ENCODE data around the gene RNF152.

RNF152 gene, protein sequence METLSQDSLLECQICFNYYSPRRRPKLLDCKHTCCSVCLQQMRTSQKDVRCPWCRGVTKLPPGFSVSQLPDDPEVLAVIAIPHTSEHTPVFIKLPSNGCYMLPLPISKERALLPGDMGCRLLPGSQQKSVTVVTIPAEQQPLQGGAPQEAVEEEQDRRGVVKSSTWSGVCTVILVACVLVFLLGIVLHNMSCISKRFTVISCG

DNA sequence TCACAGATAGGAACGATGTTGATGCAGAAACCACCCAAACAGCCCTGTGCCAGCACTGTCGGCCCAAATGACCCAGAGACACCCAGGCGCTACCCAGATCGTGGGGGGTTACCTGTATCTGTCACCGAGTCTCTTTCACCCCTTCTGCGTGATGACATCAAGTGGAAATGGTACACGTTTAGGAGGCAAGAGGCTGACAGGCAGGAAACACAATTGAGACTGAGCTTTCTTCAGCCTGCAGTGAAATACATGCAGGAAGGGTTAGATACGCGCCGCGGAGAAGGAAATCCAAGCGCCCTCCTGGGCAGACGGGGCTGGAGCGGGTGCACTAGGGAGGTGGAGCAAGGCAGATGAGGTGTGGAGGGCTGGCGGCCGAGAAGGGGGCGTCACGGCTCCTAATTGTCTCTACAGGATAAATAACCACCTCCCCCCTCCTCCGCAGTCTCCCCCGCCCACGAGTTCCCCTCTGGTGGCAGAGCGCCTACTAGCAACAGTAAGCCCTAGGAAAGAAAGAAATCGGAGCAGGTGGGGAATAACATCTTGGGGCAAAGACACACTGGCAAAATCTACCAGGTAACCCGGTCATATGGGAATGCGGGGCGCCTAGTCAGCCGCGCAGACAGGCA lies at the start of gene RNF152:
Gene RNF152, minus strand, starts transcription at position 325 of the 626 bp plus-strand sequence. CDS start 76,544 bp downstream, outside the sequence.
- no peak for DNase-seq

DNA sequence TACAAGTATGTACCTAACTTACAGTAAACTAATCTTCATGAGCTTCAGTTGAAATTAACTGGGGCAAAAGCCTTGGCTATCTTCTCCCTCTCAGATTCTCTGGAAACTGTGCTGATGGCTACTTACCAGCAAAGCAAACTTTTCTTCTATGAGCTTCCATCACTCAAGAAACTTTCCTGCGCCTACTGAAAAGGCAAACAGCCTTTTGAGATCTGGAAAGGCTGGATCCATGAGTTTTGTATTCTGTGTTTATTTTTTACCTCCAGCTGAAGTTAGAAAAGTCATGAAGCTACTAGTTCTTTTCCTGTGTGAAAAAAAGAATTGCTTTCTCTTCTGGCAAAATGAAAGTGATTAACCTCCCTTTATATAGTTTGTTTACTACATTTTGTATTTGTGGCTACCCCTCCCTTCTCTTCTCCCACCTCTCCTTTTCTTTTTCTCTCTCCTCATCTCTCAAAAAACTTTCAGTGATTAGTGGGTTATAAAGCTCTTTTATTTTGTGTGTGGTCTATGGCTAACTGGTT lies 49.2 kb upstream of the RNF152 start:
- DNase-seq = no peak

DNA sequence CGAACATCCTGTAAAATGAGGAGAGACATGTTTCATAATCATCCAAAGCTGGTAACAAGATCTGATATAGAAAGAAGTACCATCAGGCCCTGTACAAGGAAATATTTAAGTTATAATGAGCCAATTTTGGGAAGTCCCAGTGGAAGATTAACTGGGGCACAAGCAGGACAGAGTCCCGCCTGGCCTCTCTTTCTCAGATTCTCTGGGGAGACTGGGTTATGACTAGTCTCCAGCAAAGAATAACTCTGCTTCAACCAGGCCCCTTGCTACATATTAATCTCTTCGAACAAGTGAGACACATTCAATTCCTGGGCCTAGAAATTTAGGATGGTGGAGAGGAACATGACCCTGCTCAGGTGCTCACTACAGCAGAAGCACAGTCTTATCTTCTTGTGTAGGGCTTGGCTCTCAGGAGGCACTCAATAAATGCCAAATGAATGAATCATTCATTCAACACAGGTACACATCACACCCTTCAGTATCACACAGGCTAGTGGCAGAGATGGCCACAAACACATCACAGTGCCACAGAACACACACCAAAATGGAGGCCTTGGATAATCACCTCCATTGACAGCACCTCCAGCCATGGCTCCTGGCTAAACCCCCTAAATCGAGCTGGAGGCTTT lies 46.4 kb upstream of the RNF152 start:
- no peak for DNase-seq

- no peak for DNase-seq
Measured at GRCh38 chr18:61935362-61935761, 42.6 kb upstream of the RNF152 start.

DNA sequence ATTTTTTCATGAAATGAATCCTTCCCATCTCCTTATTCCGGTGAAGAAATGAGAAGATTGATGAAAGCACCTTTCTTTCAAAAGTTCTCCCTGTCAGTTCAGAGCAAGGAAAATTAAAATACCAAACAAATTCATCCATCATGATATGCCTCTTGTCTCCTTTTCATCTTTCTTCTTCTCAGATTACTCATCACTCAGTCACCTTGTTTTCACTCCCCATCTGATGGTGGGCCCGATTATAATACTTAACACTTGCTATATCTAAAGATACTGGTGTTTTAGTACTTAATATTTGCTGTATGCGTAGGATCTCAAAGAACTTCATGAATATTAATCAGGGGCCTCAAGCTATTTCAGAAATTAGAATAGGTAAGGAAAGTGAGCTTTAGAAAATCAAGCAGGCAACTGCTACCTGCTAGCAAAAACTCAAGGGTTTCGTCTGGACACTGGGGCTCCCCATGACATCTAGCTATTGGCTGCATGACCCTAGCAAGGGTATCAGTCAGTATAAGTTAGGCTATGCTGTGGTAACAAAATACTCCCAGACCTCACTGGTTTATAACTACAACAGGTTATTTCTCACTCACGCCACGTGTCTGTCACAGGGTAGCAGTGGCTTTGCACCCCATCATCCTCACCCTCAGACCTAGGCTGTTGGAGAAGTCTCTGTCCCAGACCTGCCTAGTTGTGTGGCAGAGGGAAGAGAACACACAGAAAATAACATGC lies 39.0 kb upstream of the RNF152 start:
- DNase-seq = no peak

DNA sequence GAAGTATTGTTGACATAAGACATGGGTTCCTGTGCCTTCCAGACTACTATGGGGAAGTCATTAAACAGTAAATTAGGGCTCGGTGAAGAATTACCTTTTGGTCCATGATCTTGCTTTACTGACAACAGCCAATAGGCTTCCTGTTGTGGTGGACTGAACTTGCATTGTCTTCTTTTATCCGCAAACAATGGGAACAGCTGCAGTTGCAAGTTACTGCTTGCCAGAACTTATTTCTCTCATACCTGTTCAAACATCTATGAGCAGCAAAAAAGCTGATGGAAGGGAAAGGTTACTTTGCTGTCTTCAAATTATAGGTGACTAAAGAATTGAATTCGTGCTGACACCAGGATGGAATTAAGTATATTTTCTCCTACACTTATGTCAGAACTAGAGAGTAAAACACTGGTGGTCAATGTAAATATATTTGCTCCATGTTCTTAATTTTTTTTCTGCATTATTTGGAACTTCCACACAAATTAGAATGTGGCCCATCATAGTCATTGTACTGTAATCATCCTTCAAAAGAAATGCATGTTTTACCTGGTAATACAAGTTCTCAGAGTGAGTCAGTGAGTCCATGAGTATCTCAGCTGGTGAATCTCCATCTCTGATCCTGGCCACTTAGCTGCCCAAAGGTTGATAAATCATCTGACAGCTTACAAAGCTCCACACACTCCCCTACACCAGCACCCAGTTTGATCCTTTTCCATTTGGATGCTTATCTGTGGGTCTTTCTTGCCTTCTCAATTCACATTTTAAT lies 37.3 kb upstream of the RNF152 start:
- no peak for DNase-seq

DNA sequence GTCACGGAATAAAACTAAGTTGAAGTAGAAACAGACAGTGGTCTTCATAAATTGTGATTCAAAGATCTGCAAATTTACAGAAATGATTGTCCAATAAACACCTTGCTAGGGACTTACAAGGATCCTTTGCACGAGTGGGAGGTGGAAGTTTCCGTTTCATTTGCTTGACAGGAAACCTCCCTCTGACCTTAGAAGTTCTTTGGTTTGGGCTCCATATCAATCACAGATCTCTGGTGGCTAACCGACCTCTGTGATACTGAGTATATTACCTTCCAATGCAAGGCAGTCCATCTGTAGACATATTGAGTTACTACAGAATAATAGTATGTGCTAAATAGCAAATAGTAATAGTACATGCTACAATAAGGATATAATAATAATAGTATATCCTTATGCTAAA lies 33.7 kb upstream of the RNF152 start:
- no peak for DNase-seq

GRCh38 chr18:61924550-61924949 lies 31.7 kb upstream of the RNF152 start:
- DNase-seq = no peak

DNA sequence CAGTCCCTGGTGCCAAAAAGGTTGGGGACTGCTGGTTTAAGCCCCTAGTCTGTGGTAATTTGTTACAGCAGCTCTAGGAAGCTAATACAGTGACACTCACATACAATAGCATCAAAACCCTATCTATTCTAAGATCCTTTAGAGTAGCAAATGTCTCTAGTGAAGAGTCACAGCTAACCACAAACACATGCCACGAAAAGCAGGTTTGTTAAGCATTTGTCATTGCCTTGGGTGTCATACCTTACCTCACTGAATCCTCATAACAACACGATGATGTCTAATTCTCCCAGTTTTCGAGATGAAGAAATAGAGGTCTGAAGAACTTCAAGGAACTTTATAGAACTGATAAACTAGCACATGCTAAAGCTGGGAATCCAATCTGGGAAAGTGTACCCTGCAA lies 29.6 kb upstream of the RNF152 start:
- no peak for DNase-seq

DNA sequence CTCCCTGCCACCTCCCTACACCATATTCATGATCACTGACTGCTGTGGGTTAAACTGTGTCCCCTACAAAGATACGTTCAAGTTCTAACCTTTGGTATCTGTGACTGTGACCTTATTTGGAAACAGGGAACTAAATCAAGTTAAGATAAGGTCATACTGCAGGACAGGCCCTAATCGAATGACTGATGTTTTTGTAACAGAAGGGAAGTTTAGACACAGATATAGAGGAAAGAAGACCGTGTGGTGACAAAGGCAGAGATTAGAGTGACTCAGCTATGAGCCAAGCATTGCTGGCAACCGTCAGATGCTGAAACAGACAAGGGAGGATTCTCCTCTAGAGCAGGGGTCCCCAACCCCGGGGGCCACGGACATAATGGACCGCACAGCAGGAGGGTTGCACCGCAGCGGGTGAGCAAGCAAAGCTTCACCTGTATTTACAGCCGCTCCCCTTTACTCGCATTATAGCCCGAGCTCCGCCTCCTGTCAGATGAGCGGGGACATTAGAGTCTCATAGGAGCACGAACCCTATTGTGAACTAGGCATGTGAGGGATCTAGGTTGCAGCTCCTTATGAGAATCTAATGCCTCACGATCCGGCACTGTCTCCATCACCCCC lies 28.9 kb upstream of the RNF152 start:
- no peak for DNase-seq

- no peak for DNase-seq
Measured at GRCh38 chr18:61917818-61918217, 25.0 kb upstream of the RNF152 start.

DNA sequence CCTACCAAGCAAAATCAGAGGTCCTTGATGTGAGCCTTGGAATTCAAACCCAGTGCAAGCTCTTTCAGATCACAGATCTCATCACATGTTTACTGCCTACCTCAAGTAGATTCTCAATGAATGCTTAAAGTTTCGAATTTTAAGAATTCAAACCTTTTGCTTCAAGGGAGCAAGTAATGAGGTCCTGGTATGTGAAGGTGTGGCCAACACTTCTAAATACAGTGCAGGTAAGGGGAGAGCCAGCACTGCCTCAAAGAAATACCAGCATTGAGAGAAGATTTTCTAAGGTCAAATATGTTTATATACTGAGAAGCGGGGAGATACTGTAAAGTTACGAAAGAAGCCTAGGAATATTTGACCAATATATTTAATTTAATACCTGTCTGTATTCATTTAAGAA lies 19.7 kb upstream of the RNF152 start:
- no peak for DNase-seq

GRCh38 chr18:61910101-61910500 lies 17.3 kb upstream of the RNF152 start:
- no peak for DNase-seq

DNA sequence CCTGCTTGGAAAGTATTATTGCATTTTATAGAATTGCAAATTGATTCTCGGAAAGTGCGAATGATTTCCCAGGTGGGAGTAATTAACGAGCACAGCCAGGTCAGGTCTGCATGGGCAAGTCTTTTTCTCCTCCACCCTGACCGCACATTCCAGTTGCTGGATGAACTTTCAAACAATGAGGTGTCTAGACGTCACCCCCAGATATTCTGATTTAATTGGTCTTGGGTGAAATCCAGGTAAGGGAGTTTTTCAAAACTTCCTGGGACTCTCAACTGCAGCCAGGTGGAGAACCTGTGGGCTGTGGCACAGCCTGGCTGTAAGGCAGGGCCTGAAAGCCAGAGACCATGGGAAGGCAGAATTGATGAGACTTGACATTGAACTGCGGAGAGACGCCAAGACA lies 15.9 kb upstream of the RNF152 start:
- DNase-seq = no peak

GRCh38 chr18:61901323-61901986 lies 8.6 kb upstream of the RNF152 start:
- DNase-seq = peak; percentile 7

DNA sequence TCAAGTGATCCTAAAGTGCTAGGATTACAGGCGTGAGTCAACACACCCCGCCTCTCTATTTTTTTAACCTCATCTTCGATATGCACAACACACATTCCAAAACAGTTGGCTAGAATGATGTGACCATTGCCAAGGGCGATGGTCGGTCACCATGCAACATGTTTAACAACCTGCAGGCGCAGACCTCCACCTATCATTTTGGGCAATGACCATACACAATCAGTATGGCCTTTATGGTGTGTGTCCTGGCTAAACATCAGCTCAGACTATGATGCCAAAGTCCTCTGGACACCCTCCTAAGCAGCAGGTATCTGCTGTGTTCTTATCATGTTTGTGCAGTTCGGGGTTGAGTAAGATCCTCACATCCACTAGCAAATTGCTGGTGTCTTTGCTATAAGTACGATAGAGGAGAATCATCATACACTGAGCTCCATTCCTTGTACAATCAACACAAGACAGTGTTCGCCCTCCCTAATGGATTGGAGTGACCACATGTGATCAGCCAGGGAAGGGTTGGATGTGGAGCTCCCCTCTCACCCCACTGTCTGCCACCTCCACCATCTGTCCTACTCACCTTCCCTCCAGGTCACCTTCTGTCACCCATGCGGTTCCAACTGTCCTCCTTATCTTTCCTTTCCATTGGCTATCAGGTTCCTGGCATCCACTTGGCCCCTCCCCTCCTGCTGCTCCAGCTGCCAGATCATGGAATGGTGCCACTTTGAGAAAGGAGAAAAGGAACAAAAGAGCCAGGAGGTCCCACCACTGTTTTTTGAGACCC lies 7.9 kb upstream of the RNF152 start:
- no peak for DNase-seq

GRCh38 chr18:61898640-61899101 lies 5.9 kb upstream of the RNF152 start:
- no peak for DNase-seq

GRCh38 chr18:61896757-61897156 lies 4.0 kb upstream of the RNF152 start:
- DNase-seq = no peak

GRCh38 chr18:61896118-61896517 lies 3.3 kb upstream of the RNF152 start:
- no peak for DNase-seq

DNA sequence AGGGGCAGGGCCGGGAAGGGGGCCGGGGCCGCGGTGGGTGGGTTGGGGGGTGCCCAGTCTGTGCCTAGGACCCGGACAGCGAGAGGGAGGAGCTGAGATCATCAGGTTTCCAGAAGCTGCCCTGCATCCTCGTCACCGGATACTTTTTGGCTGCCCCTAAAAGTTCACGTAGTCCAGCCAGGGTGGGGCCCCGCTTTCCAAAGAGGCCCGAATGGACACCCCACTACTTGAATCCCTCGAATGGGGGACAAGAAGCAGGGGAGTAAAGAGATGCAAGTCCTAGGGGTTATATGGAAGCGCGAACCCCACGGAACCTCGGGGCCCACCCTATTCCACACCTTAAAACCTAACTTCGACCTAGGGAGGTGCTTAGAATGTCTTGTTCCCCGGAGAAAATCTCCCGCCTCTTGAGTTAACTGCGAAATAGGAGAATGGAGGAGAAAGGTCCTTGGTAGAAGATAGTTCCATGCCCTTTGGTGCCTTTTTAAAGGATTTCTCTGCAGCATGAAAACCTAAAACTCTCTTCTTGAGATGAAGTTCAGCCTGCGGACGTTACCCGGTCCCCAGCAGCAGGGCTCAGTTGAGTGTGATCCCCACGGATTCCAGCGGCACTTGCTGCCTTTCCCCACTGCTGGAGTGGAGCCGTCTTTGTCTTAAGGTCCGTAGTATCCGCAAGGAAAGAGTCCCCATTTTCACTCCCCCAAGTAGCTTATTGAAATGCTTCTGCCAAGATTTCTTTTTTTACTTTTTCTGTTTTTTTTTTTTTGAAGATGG lies 2.1 kb upstream of the RNF152 start:
- no peak for DNase-seq
